B cell (primary cell): ENCODE measurements around the gene EP300. TPM values are rescaled to one million over a fixed set of nuclear protein-coding genes. Genes with fewer than 3 reads are reported as not detected.

Source experiments
- ATAC-seq: fragments of 200-7000 bp; cut with Tn5 transposase; one replicate; pipeline ENCODE4 v1.10.0; 2021; ENCODE audit warnings: low read depth, mild to moderate bottlenecking, moderate number of reproducible peaks, moderate library complexity
- CTCF ChIA-PET: fragments of 350-600 bp; sonication (Branson Sonifier 250); formaldehyde crosslinking; loops from one replicate; lab custom pipeline; 2021; ENCODE audit warnings: antibody characterized with exemption, inconsistent platforms; lab: Charles Lee
- POLR2A ChIA-PET: fragments of 350-600 bp; sonication (Branson Sonifier 250); formaldehyde crosslinking; loops from one replicate; lab custom pipeline; 2021; ENCODE audit warnings: antibody characterized with exemption; lab: Charles Lee
- DNase-seq: peaks from one replicate; pipeline ENCODE4 v3.0.0; 2013
- H2AFZ ChIP-seq: 2 replicates; pipeline ENCODE4 v1.6.1; 2012; ENCODE audit warnings: mild to moderate bottlenecking, low read depth, low read length; ENCODE audit not compliant: insufficient read depth, poor library complexity, severe bottlenecking
- H3K27ac ChIP-seq, 2 donors: 1 replicate in 1 of 2; 2 replicates in 1 of 2; pipeline ENCODE4 v1.5.1; 2012 to 2013; ENCODE audit warnings: low read length in 2 of 2, mild to moderate bottlenecking in 2 of 2, moderate library complexity in 1 of 2
- H3K27me3 ChIP-seq, 4 experiments: fragments of 200-600 bp in 1 of 4; sonication (generic) in 1 of 4; replicated peaks in 1 of 4; 1 replicate in 2 of 4; 2 replicates in 2 of 4; pipeline versions ENCODE4 v1.6.1 to v1.7.0; 2013 to 2016; ENCODE audit warnings: low read length in 3 of 4, mild to moderate bottlenecking in 2 of 4, mixed read lengths in 1 of 4, moderate library complexity in 1 of 4; ENCODE audit not compliant: insufficient read depth in 4 of 4, control insufficient read depth in 3 of 4; ENCODE audit errors: control extremely low read depth in 1 of 4
- H3K36me3 ChIP-seq, 2 experiments: replicated peaks in 1 of 2; 1 replicate in 1 of 2; 2 replicates in 1 of 2; pipeline versions ENCODE4 v1.6.1 to v1.7.1; 2013; ENCODE audit warnings: low read length in 1 of 2; ENCODE audit not compliant: insufficient read depth in 2 of 2, control insufficient read depth in 1 of 2; ENCODE audit errors: control extremely low read depth in 1 of 2, extremely low read depth in 1 of 2
- H3K4me1 ChIP-seq, 2 donors: fragments of 200-600 bp in 1 of 2; sonication (generic) in 1 of 2; 1 replicate in 1 of 2; 2 replicates in 1 of 2; pipeline versions ENCODE4 v1.5.1 to v1.6.1; 2013 to 2017; ENCODE audit warnings: low read length in 2 of 2; ENCODE audit not compliant: control insufficient read depth in 2 of 2, insufficient read depth in 2 of 2
- H3K4me2 ChIP-seq: replicated peaks from 2 replicates; pipeline ENCODE3; 2012; ENCODE audit warnings: mild to moderate bottlenecking, low read depth, low read length; ENCODE audit not compliant: poor library complexity, severe bottlenecking
- H3K4me3 ChIP-seq, 5 experiments: fragments of 200-600 bp in 1 of 5; sonication (generic) in 1 of 5; 1 replicate in 3 of 5; 2 replicates in 2 of 5; pipeline versions ENCODE4 v1.5.1 to v1.7.0; 2011 to 2016; ENCODE audit warnings: low read length in 4 of 5, mild to moderate bottlenecking in 4 of 5, low read depth in 2 of 5, control low read depth in 1 of 5, moderate library complexity in 1 of 5; ENCODE audit not compliant: insufficient read depth in 1 of 5; ENCODE audit errors: control extremely low read depth in 1 of 5, extremely low read depth in 1 of 5
- H3K79me2 ChIP-seq: fragments of 200-600 bp; sonication (generic); one replicate; pipeline ENCODE4 v1.6.0; 2016; ENCODE audit warnings: low read length; ENCODE audit not compliant: control insufficient read depth, insufficient read depth
- H3K9ac ChIP-seq: fragments of 200-600 bp; sonication (generic); 2 replicates; pipeline ENCODE4 v1.6.1; 2017; ENCODE audit warnings: mild to moderate bottlenecking, low read length, moderate library complexity
- H3K9me3 ChIP-seq, 3 donors: one replicate each; pipeline versions ENCODE4 v1.6.1 to v1.7.1; 2013; ENCODE audit warnings: low read length in 2 of 3; ENCODE audit not compliant: control insufficient read depth in 2 of 3, insufficient read depth in 1 of 3; ENCODE audit errors: control extremely low read depth in 1 of 3
- H4K20me1 ChIP-seq: 2 replicates; pipeline ENCODE4 v1.6.0; 2012; ENCODE audit warnings: mild to moderate bottlenecking, low read length; ENCODE audit not compliant: insufficient read depth, control insufficient read depth, poor library complexity, severe bottlenecking
- H3K27ac Mint-ChIP-seq: one replicate; pipeline ENCODE4 v1.8.0; 2021; ENCODE audit warnings: mixed read lengths
- H3K27me3 Mint-ChIP-seq: one replicate; pipeline ENCODE4 v1.8.0; 2021; ENCODE audit warnings: mixed read lengths
- H3K4me1 Mint-ChIP-seq: one replicate; pipeline ENCODE4 v1.8.0; 2021; ENCODE audit warnings: mixed read lengths
- H3K4me3 Mint-ChIP-seq: one replicate; pipeline ENCODE4 v1.8.0; 2021; ENCODE audit warnings: mixed read lengths
- H3K9me3 Mint-ChIP-seq: one replicate; pipeline ENCODE4 v1.8.0; 2022; ENCODE audit warnings: mixed read lengths; ENCODE audit not compliant: insufficient read depth
- CTCF ChIP-seq: fragments of 200-600 bp; IDR thresholded peaks from one replicate; pipeline ENCODE4 v1.8.0; 2022; ENCODE audit warnings: antibody characterized with exemption, mild to moderate bottlenecking
- EZH2 ChIP-seq: IDR thresholded peaks from 2 replicates; pipeline ENCODE4 v1.6.1; 2012; ENCODE audit warnings: borderline replicate concordance, low read depth, mild to moderate bottlenecking, moderate library complexity, low read length; ENCODE audit not compliant: insufficient read depth, poor library complexity, severe bottlenecking
- WGBS: methylation state at CpG from one replicate; pipeline ENCODE4 v1.1.5; 2013; ENCODE audit warnings: missing lambda C conversion rate; ENCODE audit not compliant: insufficient coverage; 5-methylcytosine and 5-hydroxymethylcytosine counted together
- intact Hi-C: fragments of 100-400 bp; cut with micrococcal nuclease; formaldehyde crosslinking; loops from one replicate; pipeline ENCODE4 v1.10.0; 2022
- polyA plus RNA-seq: library from polyadenylated mRNA; depleted of rRNA; stranded (reverse); fragments of >200 nt; gene quantifications from 2 replicates; pipeline ENCODE4 v1.2.3, GENCODE V29; 2012
- total RNA-seq, 2 donors: library from RNA; stranded (reverse); fragments of 120-200 nt in 1 of 2; gene quantifications; 1 replicate in 1 of 2; 2 replicates in 1 of 2; pipeline versions ENCODE4 v1.2.3 to v1.2.4, GENCODE V29; 2013 to 2022

The EP300 gene
- total and polyA plus RNA-seq, 2 donors (not counting 1 experiment from before 2014, with no cell fraction given): 73.3 to 185 TPM

- 100% methylated on average over 6 of the region's 9 CpGs for WGBS
- no peak overlapping the region for H3K4me3 Mint-ChIP-seq
- Histone ChIP-seq H3K9ac (no peak overlapping the region), H3K27me3 (no peaks in the 10 kb centered on the region), H2AFZ (no peak overlapping the region), H3K79me2 (no peaks in the 10 kb centered on the region), H3K4me2 (no peak overlapping the region), H3K4me1 (peaks cover 3 to 5% of the 10 kb centered on the region in 2 donors), H4K20me1 (peaks cover 29% of the 10 kb centered on the region), H3K27ac (no peak overlapping the region), H3K4me3 (no peak overlapping the region), H3K36me3 (peaks cover 18 to 75% of the 10 kb centered on the region in 2 experiments), H3K9me3 (peaks cover 0 to 4% (median 0%) of the 10 kb centered on the region in 3 donors)
- H3K9me3 Mint-ChIP-seq: no peaks in the 10 kb centered on the region
- ATAC-seq (no peak), DNase-seq (no peak)
- intact Hi-C loops: no loop called here
- ChIA-PET POLR2A (no interaction called here), CTCF (interaction anchor here (1.7 kb wide), 1 partner anchor 255 kb away, joined by 4 read pairs; no protein-coding TSS in a partner anchor)
- no peaks in the 10 kb centered on the region for H3K27me3 Mint-ChIP-seq
- TF ChIP-seq CTCF: no peak
- no peak for TF ChIP-seq EZH2
- peaks cover 27% of the 10 kb centered on the region for H3K4me1 Mint-ChIP-seq
- H3K27ac Mint-ChIP-seq: no peak overlapping the region
Measured at GRCh38 chr22:41177622-41178424, 85.4 kb downstream of the EP300 start.

GRCh38 chr22:41178425-41178975, 86.1 kb downstream of the EP300 start:
- Mint-ChIP-seq H3K4me3 (no peak overlapping the region), H3K9me3 (no peaks in the 10 kb centered on the region), H3K4me1 (peaks cover 27% of the 10 kb centered on the region), H3K27ac (peak overlapping the region; percentile 56), H3K27me3 (no peaks in the 10 kb centered on the region)
- DNase-seq (no peak), ATAC-seq (no peak)
- POLR2A ChIA-PET: no interaction called here
- WGBS: 81% methylated on average over 5 of the region's 8 CpGs
- Histone ChIP-seq H2AFZ (no peak overlapping the region), H3K36me3 (peaks cover 12 to 69% of the 10 kb centered on the region in 2 experiments), H3K79me2 (no peaks in the 10 kb centered on the region), H4K20me1 (peaks cover 29% of the 10 kb centered on the region), H3K27ac (no peak overlapping the region), H3K4me1 (peaks cover 3 to 5% of the 10 kb centered on the region in 2 donors), H3K4me3 (no peak overlapping the region), H3K9me3 (peaks cover 0 to 4% (median 0%) of the 10 kb centered on the region in 3 donors), H3K4me2 (no peak overlapping the region), H3K27me3 (no peaks in the 10 kb centered on the region), H3K9ac (no peak overlapping the region)
- CTCF ChIA-PET: no interaction called here
- no peak for TF ChIP-seq EZH2
- no peak for TF ChIP-seq CTCF
- intact Hi-C loops: no loop called here
